Mesothelial cell of epicardium (in vitro differentiated cells): Measurements from ENCODE around the gene LUZP1. TPM values are rescaled to one million over a fixed set of nuclear protein-coding genes. Genes with fewer than 3 reads are reported as not detected.
"Not testable (repeated sequence)": the region's sequence is repeated elsewhere in the genome, so short reads cannot be mapped to it uniquely, and the experiment has no call there.

Experiments
- DNase-seq, 2 experiments: peaks; one replicate each; pipeline ENCODE4 v3.0.0; 2021; ENCODE audit warnings: low spot score in 2 of 2; ENCODE audit not compliant: unreplicated experiment in 2 of 2
- H3K27ac Mint-ChIP-seq: 2 replicates; pipeline ENCODE4 v1.8.0; 2021; ENCODE audit warnings: mixed read lengths
- H3K27me3 Mint-ChIP-seq: 2 replicates; pipeline ENCODE4 v1.8.0; 2021; ENCODE audit warnings: low read depth, mixed read lengths
- H3K36me3 Mint-ChIP-seq: 2 replicates; pipeline ENCODE4 v1.8.0; 2021; ENCODE audit warnings: mixed read lengths
- H3K4me1 Mint-ChIP-seq: 2 replicates; pipeline ENCODE4 v1.8.0; 2021; ENCODE audit warnings: mixed read lengths
- H3K4me3 Mint-ChIP-seq: 2 replicates; pipeline ENCODE4 v1.8.0; 2021; ENCODE audit warnings: mild to moderate bottlenecking, moderate library complexity, mixed read lengths
- H3K9me3 Mint-ChIP-seq: 2 replicates; pipeline ENCODE4 v1.8.0; 2021; ENCODE audit warnings: mixed read lengths
- CTCF ChIP-seq: fragments of 200-600 bp; sonication (generic); IDR thresholded peaks from one replicate; pipeline ENCODE4 v1.5.0; 2021; ENCODE audit warnings: antibody characterized with exemption; ENCODE audit not compliant: unreplicated experiment
- total RNA-seq: library from RNA; stranded (reverse); gene quantifications from 3 replicates; pipeline ENCODE4 v1.2.1, GENCODE V29; 2021

The LUZP1 gene
- total RNA-seq, 1 donor from 2014 or later: 67.6 TPM

DNA sequence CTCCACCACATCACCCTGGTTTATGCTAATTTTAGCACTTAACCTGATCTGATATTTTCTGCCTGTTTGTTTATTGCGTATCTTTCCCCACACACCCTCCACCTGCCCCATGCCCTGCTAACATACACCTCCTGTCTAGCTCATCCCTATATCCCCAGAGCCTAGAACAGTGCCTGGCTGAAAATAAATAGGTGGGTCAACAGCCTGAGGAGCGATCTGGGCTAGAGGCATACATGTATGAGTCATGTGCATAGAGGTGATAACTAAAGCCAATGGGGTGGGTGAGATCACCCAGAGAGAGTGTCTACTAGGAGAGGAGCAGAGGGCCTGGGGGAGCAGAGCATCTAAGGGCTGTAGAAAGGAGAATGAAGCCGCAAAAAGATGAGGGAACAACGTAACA lies 46.0 kb upstream of the LUZP1 start:
- Mint-ChIP-seq H3K9me3 (no peaks in the 10 kb centered on the region), H3K36me3 (no peaks in the 10 kb centered on the region), H3K27ac (no peak overlapping the region), H3K4me1 (peaks cover 4% of the 10 kb centered on the region), H3K27me3 (peaks cover 70% of the 10 kb centered on the region), H3K4me3 (no peak overlapping the region)
- no peak for TF ChIP-seq CTCF
- no peak for DNase-seq

DNA sequence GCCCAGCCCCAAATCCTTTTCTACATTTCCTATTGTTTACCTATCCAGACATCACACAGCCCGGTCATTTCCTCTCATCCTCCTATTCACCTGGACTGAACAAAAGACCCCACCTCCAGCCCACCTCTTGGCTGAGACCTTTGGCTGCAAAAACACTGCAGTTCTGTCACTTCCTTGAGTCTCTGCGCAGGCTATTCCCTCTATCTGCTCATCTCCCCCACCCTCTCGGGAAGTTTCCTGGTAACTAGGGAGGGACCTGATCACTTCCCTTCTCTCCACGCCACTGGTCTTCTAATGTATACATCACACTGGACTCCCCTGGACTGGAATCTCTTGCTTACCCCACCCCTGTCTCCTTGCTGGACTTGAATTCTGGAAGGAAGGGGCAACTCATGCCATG lies 43.3 kb upstream of the LUZP1 start:
- peaks cover 47% of the 10 kb centered on the region for H3K27me3 Mint-ChIP-seq
- no peak for TF ChIP-seq CTCF
- no peak overlapping the region for H3K4me3 Mint-ChIP-seq
- DNase-seq: no peak
- H3K36me3 Mint-ChIP-seq: no peaks in the 10 kb centered on the region
- no peak overlapping the region for H3K27ac Mint-ChIP-seq
- H3K4me1 Mint-ChIP-seq: peaks cover 4% of the 10 kb centered on the region
- no peaks in the 10 kb centered on the region for H3K9me3 Mint-ChIP-seq

- no peaks in the 10 kb centered on the region for H3K9me3 Mint-ChIP-seq
- DNase-seq: no peak
- TF ChIP-seq CTCF: no peak
- H3K4me3 Mint-ChIP-seq: no peak overlapping the region
- H3K27me3 Mint-ChIP-seq: peaks cover 40% of the 10 kb centered on the region
- no peak overlapping the region for H3K27ac Mint-ChIP-seq
- no peaks in the 10 kb centered on the region for H3K4me1 Mint-ChIP-seq
- H3K36me3 Mint-ChIP-seq: no peaks in the 10 kb centered on the region
Measured at GRCh38 chr1:23210963-23211362, 42.3 kb upstream of the LUZP1 start.

GRCh38 chr1:23210351-23210785 lies 41.7 kb upstream of the LUZP1 start:
- Mint-ChIP-seq H3K27ac (no peak overlapping the region), H3K9me3 (no peaks in the 10 kb centered on the region), H3K4me3 (no peak overlapping the region), H3K36me3 (no peaks in the 10 kb centered on the region), H3K4me1 (no peaks in the 10 kb centered on the region), H3K27me3 (peaks cover 34% of the 10 kb centered on the region)
- no peak for TF ChIP-seq CTCF
- no peak for DNase-seq

DNA sequence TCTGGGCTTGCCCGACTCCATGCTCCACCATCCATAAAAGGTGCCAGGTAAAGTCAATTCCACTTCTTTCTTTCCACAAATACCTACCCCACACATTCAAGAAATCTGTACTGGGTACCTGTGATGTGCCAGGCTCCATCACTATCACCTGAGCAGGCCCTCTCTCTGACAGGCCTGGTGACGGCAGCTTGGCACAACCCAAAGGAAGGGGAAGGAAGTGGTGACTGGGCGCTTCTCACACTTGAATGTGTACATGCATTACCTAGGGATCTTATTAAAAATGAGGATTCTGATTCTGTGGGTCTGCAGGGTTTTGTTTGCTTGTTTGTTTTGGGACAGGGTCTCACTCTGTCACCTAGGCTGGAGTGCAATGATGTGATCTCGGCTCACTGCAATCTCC lies 41.1 kb upstream of the LUZP1 start:
- DNase-seq: no peak
- no peaks in the 10 kb centered on the region for H3K4me1 Mint-ChIP-seq
- no peak for TF ChIP-seq CTCF
- no peaks in the 10 kb centered on the region for H3K36me3 Mint-ChIP-seq
- no peak overlapping the region for H3K4me3 Mint-ChIP-seq
- H3K27me3 Mint-ChIP-seq: peaks cover 29% of the 10 kb centered on the region
- no peaks in the 10 kb centered on the region for H3K9me3 Mint-ChIP-seq
- H3K27ac Mint-ChIP-seq: no peak overlapping the region

DNA sequence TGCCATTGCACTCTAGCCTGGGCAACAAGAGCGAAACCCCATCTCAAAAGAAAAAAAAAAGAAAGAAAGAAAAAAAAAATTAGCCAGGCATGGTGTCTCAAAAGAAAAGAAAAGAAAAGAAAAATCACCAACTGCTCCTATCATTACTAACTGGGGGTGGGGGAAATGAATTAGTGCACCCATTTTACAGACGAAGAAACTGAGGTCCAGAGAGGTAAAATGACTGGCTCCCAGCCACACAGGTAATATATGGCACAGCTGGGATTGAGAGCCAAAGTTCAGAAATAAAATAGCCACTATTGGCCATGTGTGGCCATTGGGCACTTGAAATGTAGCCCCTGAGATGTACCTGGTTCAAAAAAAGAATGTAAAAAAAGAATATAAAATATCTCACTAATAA lies 39.9 kb upstream of the LUZP1 start:
- no peaks in the 10 kb centered on the region for H3K36me3 Mint-ChIP-seq
- H3K27me3 Mint-ChIP-seq: peaks cover 23% of the 10 kb centered on the region
- no peaks in the 10 kb centered on the region for H3K4me1 Mint-ChIP-seq
- no peaks in the 10 kb centered on the region for H3K9me3 Mint-ChIP-seq
- H3K27ac Mint-ChIP-seq: no peak overlapping the region
- no peak for DNase-seq
- no peak for TF ChIP-seq CTCF
- no peak overlapping the region for H3K4me3 Mint-ChIP-seq

DNA sequence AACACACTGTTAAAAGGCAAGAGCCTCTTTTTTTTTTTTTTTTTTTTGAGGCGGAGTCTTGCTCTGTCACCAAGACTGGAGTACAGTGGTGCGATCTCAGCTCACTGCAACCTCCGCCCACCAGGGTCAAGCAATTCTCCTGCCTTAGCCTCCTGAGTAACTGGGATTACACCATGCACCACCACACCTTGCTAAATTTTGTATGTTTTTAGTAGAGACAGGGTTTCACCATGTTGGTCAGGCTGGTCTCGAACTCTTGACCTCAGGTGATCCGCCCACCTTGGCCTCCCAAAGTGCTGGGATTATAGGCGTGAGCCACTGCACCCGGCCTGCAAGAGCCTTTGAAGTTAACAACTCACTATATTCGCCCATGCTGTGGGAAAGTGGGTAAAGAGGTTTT lies 39.1 kb upstream of the LUZP1 start:
- H3K27ac Mint-ChIP-seq, H3K36me3 Mint-ChIP-seq, DNase-seq, H3K4me1 Mint-ChIP-seq, H3K9me3 Mint-ChIP-seq, H3K4me3 Mint-ChIP-seq: not testable (repeated sequence)
- H3K27me3 Mint-ChIP-seq: peaks cover 23% of the 10 kb centered on the region
